ENCODE measurements around the gene PTBP2. TPM values are rescaled to one million over a fixed set of nuclear protein-coding genes. Genes with fewer than 3 reads are reported as not detected.

The PTBP2 gene, protein sequence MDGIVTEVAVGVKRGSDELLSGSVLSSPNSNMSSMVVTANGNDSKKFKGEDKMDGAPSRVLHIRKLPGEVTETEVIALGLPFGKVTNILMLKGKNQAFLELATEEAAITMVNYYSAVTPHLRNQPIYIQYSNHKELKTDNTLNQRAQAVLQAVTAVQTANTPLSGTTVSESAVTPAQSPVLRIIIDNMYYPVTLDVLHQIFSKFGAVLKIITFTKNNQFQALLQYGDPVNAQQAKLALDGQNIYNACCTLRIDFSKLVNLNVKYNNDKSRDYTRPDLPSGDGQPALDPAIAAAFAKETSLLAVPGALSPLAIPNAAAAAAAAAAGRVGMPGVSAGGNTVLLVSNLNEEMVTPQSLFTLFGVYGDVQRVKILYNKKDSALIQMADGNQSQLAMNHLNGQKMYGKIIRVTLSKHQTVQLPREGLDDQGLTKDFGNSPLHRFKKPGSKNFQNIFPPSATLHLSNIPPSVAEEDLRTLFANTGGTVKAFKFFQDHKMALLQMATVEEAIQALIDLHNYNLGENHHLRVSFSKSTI
- total RNA-seq (2021; fragmentation: NEBNext Ultra II Directional; extraction: Animal tissue kit (Norgen Biotek cat#: 25700)): 1 to 10 TPM; 6.5 to 9.6 (median 8.0) TPM
- long read RNA-seq, partial matches to known transcripts: 0 of 16 reads
- long read RNA-seq, other reads (novel, unspliced or antisense): 16 of 16 reads

DNA sequence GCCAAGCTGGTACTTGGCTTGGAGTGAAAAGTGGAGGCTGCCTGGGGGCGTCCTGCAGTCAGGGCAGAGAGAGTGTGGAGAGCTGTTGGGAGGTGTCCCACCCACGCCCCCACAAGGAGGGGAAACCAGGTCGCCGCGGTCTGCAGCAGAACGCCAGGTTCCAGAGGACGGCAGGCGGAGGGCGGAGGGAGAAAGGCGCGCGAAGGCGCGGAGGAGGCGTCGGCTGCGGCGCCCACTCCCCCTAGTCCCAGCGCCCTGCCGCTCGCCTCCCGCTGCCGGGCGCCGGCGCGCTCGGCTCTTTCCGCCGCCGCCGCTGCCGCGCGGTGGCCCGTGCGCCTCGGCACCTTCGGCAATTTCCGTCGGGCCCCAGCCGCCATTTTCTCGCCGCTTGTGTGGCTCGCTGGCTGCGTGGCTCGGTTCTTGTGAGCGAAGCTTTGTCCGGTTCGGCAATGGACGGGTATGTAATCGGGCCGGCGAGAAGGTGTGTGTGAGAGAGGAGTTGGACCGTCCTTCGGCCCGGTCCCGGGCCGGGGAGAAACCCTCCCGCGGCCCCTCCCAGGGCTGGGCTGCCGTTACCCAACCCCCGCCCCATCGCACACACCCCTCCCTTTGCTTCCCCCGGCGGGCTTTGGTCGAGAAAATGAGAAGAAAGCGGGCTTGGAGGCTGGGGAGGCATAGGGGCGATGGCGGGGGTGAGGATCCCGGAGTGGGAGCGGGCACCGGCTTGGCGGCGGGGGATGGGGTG, at the start of gene PTBP2:
PTBP2 (plus strand) TSS at position 369 of the 745 bp plus-strand sequence; CDS start at position 450, 81 bp downstream.
- DNase-seq: peak; percentile 68
- Mint-ChIP-seq H3K4me1 (ENCODE audit: low read depth) (peaks cover 32% of the 10 kb centered on the region), H3K4me3 (peak within 1 kb of the TSS; percentile 94), H3K36me3 (ENCODE audit: low read depth) (peaks cover 15% of the 10 kb centered on the region), H3K9me3 (no peaks in the 10 kb centered on the region), H3K27me3 (ENCODE audit: insufficient read depth) (peaks cover 6% of the 10 kb centered on the region), H3K27ac (peak within 1 kb of the TSS; percentile 92)
- TF ChIP-seq, protein P1, sequence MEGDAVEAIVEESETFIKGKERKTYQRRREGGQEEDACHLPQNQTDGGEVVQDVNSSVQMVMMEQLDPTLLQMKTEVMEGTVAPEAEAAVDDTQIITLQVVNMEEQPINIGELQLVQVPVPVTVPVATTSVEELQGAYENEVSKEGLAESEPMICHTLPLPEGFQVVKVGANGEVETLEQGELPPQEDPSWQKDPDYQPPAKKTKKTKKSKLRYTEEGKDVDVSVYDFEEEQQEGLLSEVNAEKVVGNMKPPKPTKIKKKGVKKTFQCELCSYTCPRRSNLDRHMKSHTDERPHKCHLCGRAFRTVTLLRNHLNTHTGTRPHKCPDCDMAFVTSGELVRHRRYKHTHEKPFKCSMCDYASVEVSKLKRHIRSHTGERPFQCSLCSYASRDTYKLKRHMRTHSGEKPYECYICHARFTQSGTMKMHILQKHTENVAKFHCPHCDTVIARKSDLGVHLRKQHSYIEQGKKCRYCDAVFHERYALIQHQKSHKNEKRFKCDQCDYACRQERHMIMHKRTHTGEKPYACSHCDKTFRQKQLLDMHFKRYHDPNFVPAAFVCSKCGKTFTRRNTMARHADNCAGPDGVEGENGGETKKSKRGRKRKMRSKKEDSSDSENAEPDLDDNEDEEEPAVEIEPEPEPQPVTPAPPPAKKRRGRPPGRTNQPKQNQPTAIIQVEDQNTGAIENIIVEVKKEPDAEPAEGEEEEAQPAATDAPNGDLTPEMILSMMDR (IDR thresholded peaks at IDR 0.05): peak; percentile 8; the same call in 1 of the 2 replicates

DNA sequence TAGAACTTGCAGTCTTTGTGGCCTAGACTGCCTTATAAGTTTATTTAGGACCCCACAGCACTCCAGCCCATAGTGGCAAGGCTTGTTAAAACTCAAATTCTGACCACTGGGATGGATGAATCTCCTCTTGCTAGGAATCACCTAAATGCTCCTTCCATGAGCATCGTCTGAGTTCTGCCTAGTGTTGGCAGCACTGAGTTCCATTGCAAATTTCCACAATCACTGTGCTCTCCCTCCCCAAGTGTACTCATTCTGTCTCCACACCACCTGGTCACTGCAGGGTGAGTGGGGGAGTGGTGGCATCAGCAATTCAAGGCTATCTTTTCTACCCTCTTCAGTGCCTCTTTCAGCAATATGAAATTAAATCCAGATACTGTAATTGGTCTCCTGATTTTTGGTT, 46.7 kb upstream of the PTBP2 start:
- Mint-ChIP-seq H3K4me1 (ENCODE audit: low read depth) (no peaks in the 10 kb centered on the region), H3K36me3 (ENCODE audit: low read depth) (no peaks in the 10 kb centered on the region), H3K4me3 (no peak overlapping the region), H3K27ac (no peak overlapping the region), H3K9me3 (no peaks in the 10 kb centered on the region; the same call in 1 of the 2 replicates), H3K27me3 (ENCODE audit: insufficient read depth) (peaks cover 2% of the 10 kb centered on the region; the same call in 1 of the 2 replicates)
- TF ChIP-seq, protein P1 (IDR thresholded peaks at IDR 0.05): no peak
- no peak for DNase-seq

DNA sequence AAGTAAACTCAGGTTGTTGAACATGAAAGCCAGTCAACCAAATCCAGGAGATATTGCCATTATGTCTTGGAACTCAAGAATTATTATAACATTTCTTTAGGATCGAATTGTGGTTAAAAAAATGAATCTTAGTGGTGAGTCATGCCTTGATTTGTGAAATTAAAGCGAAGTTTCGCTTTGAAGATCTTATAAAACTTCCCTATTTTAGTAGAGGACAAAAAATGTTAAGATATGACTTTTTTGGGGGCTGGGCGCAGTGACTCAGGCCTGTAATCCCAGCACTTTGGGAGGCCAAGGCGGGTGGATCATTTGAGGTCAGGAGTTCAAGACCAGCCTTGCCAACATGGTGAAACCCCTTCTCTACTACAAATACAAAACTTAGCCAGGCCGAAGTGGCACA, 39.5 kb upstream of the PTBP2 start:
- no peak overlapping the region for H3K4me3 Mint-ChIP-seq
- no peak overlapping the region for H3K27ac Mint-ChIP-seq
- H3K27me3 Mint-ChIP-seq (ENCODE audit: insufficient read depth): peaks cover 2% of the 10 kb centered on the region
- no peaks in the 10 kb centered on the region for H3K9me3 Mint-ChIP-seq
- TF ChIP-seq, protein P1 (IDR thresholded peaks at IDR 0.05): no peak
- DNase-seq: no peak
- no peaks in the 10 kb centered on the region for H3K4me1 Mint-ChIP-seq (ENCODE audit: low read depth)
- no peaks in the 10 kb centered on the region for H3K36me3 Mint-ChIP-seq (ENCODE audit: low read depth)

DNA sequence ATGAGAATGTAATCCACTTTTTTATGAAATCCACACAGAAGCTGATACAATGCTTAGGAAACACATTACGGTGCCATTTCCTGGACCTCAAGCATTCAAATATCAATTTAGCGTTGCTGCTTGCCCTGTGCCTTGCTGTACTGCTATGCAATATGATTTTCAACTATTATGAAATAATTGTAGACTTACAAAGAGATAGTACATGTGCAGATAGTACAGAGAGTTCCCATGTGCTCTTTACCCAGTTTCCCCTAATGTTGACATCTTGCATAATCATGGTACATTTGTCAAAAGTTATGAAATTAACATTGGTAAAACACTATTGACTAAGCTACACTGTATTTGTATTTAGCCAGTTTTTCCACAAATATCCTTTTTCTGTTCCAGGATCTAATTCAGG, 37.7 kb upstream of the PTBP2 start:
- H3K4me3 Mint-ChIP-seq: no peak overlapping the region
- H3K27me3 Mint-ChIP-seq (ENCODE audit: insufficient read depth): peaks cover 2% of the 10 kb centered on the region
- H3K9me3 Mint-ChIP-seq: no peaks in the 10 kb centered on the region
- TF ChIP-seq, protein P1 (IDR thresholded peaks at IDR 0.05): no peak
- H3K4me1 Mint-ChIP-seq (ENCODE audit: low read depth): no peaks in the 10 kb centered on the region
- no peaks in the 10 kb centered on the region for H3K36me3 Mint-ChIP-seq (ENCODE audit: low read depth)
- no peak for DNase-seq
- no peak overlapping the region for H3K27ac Mint-ChIP-seq

DNA sequence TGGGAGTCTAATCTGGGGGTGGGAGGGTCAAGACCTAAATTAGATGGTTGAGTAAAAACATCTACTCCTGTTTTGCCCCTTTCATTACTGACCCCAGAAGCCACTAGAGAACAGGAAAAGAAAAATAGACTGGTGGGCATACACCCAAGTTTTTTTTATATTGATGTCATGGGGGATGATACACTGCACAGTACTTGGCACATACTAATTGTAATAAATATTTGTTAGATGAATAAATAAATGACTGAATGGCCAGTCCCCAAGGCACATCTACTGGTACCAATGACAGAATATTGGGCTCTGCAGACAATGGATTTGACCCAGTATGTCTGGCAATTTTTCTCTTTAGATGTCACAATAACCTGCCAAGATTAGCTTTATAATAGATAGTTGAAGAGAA, 36.8 kb upstream of the PTBP2 start:
- DNase-seq: no peak
- no peaks in the 10 kb centered on the region for H3K9me3 Mint-ChIP-seq
- no peaks in the 10 kb centered on the region for H3K4me1 Mint-ChIP-seq (ENCODE audit: low read depth)
- peaks cover 2% of the 10 kb centered on the region for H3K27me3 Mint-ChIP-seq (ENCODE audit: insufficient read depth)
- H3K27ac Mint-ChIP-seq: no peak overlapping the region
- no peaks in the 10 kb centered on the region for H3K36me3 Mint-ChIP-seq (ENCODE audit: low read depth)
- TF ChIP-seq, protein P1 (IDR thresholded peaks at IDR 0.05): no peak
- H3K4me3 Mint-ChIP-seq: no peak overlapping the region

Measured in HFFc6 (cell line).